ENCODE results near the gene FRMPD2. TPM values are rescaled to one million over a fixed set of nuclear protein-coding genes. Genes with fewer than 3 reads are reported as not detected.
"Not testable (repeated sequence)": the region's sequence is repeated elsewhere in the genome, so short reads cannot be mapped to it uniquely, and the experiment has no call there.

FRMPD2 gene
- total RNA-seq, 1 donor from 2014 or later: not detected

- Histone ChIP-seq H3K4me1 (no peaks in the 10 kb centered on the region), H3K9me3 (no peaks in the 10 kb centered on the region), H3K36me3 (no peaks in the 10 kb centered on the region), H3K4me3 (no peak overlapping the region), H3K27ac (no peak overlapping the region), H3K27me3 (no peaks in the 10 kb centered on the region)
- no peak for DNase-seq (ENCODE audit: low spot score in 2 of 2)
- intact Hi-C loops (cut with DNase I): no loop called here
- TF ChIP-seq CTCF (IDR thresholded peaks at IDR 0.05): no peak
Measured at GRCh38 chr10:48224296-48224695, 50.2 kb downstream of the FRMPD2 start.

GRCh38 chr10:48221814-48222213 is 52.7 kb downstream of the FRMPD2 start:
- Histone ChIP-seq H3K27ac (no peak overlapping the region), H3K9me3 (no peaks in the 10 kb centered on the region), H3K27me3 (no peaks in the 10 kb centered on the region), H3K4me3 (no peak overlapping the region), H3K4me1 (no peaks in the 10 kb centered on the region), H3K36me3 (no peaks in the 10 kb centered on the region)
- DNase-seq (ENCODE audit: low spot score in 2 of 2): no peak
- no peak for TF ChIP-seq CTCF (IDR thresholded peaks at IDR 0.05)
- intact Hi-C loops (cut with DNase I): no loop called here

GRCh38 chr10:48221031-48221430 is 53.5 kb downstream of the FRMPD2 start:
- H3K36me3 ChIP-seq; H3K27ac ChIP-seq; H3K27me3 ChIP-seq; H3K4me3 ChIP-seq; DNase-seq (ENCODE audit: low spot score in 2 of 2); H3K4me1 ChIP-seq; intact Hi-C loops (cut with DNase I); H3K9me3 ChIP-seq: not testable (repeated sequence)

- intact Hi-C loops (cut with DNase I): no loop called here
- Histone ChIP-seq H3K4me1 (no peaks in the 10 kb centered on the region), H3K36me3 (no peaks in the 10 kb centered on the region), H3K27me3 (no peaks in the 10 kb centered on the region), H3K9me3 (no peaks in the 10 kb centered on the region), H3K27ac (no peak overlapping the region), H3K4me3 (no peak overlapping the region)
- no peak for TF ChIP-seq CTCF (IDR thresholded peaks at IDR 0.05)
- no peak for DNase-seq (ENCODE audit: low spot score in 2 of 2)
Measured at GRCh38 chr10:48219194-48219593, 55.3 kb downstream of the FRMPD2 start.

- H3K36me3 ChIP-seq: no peaks in the 10 kb centered on the region
- no peak for TF ChIP-seq CTCF (IDR thresholded peaks at IDR 0.05)
- no peak overlapping the region for H3K27ac ChIP-seq
- intact Hi-C loops (cut with DNase I): no loop called here
- H3K27me3 ChIP-seq: no peaks in the 10 kb centered on the region
- H3K4me1 ChIP-seq: no peaks in the 10 kb centered on the region
- DNase-seq (ENCODE audit: low spot score in 2 of 2): no peak
- H3K4me3 ChIP-seq: no peak overlapping the region
- H3K9me3 ChIP-seq: no peaks in the 10 kb centered on the region
Measured at GRCh38 chr10:48216744-48217143, 57.8 kb downstream of the FRMPD2 start.

GRCh38 chr10:48216204-48216505 is 58.3 kb downstream of the FRMPD2 start:
- H3K9me3 ChIP-seq: no peaks in the 10 kb centered on the region
- no peak for TF ChIP-seq CTCF (IDR thresholded peaks at IDR 0.05)
- intact Hi-C loops (cut with DNase I): no loop called here

More at GRCh38 chr10:48216204-48216505, 58.3 kb downstream of the FRMPD2 start:
- Histone ChIP-seq H3K27ac (no peak overlapping the region), H3K36me3 (no peaks in the 10 kb centered on the region), H3K4me3 (no peak overlapping the region), H3K27me3 (no peaks in the 10 kb centered on the region), H3K4me1 (no peaks in the 10 kb centered on the region)
- no peak for DNase-seq (ENCODE audit: low spot score in 2 of 2)

All from ascending aorta (tissue), 2 donors.